GM19463 (cell line): Measurements from ENCODE around the gene CYP3A7.
"Not testable (repeated sequence)": the region's sequence is repeated elsewhere in the genome, so short reads cannot be mapped to it uniquely, and the experiment has no call there.

Experiments used
- ATAC-seq: cut with Tn5 transposase; IDR thresholded peaks from one replicate; pipeline ENCODE4 v1.9.1; 2021; ENCODE audit warnings: mild to moderate bottlenecking, moderate library complexity; ENCODE audit not compliant: unreplicated experiment

CYP3A7 gene

DNA sequence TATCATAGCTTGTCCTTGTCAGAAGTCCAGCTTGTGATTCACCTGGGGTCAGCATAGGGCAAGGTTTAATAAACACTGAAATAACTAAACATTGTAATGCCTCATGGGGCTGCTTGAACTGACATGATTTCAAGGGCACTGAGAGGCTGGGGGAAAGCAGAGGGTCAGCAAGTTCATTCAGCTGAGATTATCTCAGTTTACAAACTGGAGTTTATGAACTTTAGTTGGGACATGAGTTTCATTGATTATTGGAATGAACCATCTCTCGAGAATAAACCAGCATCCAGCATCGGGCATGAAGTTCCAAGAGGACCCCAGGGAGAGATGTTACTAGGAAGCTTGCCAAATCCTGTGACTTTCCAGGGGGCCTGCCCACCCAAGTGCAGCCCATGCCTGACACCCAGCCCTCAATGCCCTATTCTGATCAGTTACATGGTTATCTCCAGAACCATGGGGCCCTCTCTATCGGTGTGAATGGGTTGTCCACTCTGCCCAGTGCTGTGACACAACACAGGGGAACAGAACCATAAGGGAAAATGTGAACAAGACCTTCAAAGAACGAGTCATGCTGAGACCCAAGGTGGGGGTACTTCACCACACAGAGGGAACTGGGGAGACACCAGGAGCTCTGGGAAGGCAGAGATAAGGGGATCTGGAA lies 7.9 kb upstream of the CYP3A7 start:
- ATAC-seq = no peak

GRCh38 chr7:99741441-99741795 lies 6.4 kb upstream of the CYP3A7 start:
- ATAC-seq = no peak

GRCh38 chr7:99740573-99741440 lies 5.8 kb upstream of the CYP3A7 start:
- no peak for ATAC-seq

- ATAC-seq = no peak
These were observed 4.9 kb upstream of the CYP3A7 start for GRCh38 chr7:99739699-99740572.

- ATAC-seq = no peak
These were observed 2.7 kb upstream of the CYP3A7 start for GRCh38 chr7:99737726-99738125.

DNA sequence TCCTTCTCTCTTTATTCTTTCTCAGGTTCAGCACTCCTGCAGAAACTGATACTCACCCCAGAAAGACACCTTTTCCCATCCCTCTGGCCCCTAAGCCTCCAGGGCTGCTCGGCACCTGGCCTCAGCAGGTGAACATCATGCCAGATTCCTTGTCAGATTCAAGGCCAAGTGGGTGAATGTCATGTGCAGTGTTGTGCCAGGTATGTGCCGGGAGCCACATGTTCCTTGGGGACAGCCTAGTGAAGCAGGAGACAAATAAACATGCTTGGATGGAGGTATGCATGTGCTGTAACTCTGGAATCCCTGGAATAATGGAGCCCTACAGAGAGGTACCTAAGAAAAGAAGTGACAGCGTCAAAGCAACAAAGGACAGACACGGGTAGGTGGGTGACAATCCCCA lies 1.7 kb upstream of the CYP3A7 start:
- not testable (repeated sequence) for ATAC-seq

GRCh38 chr7:99733448-99733847 lies 1.5 kb downstream of the CYP3A7 start:
- no peak for ATAC-seq

- no peak for ATAC-seq
These were observed 2.0 kb downstream of the CYP3A7 start for GRCh38 chr7:99733003-99733402.

GRCh38 chr7:99731638-99732374 lies 3.2 kb downstream of the CYP3A7 start:
- no peak for ATAC-seq

DNA sequence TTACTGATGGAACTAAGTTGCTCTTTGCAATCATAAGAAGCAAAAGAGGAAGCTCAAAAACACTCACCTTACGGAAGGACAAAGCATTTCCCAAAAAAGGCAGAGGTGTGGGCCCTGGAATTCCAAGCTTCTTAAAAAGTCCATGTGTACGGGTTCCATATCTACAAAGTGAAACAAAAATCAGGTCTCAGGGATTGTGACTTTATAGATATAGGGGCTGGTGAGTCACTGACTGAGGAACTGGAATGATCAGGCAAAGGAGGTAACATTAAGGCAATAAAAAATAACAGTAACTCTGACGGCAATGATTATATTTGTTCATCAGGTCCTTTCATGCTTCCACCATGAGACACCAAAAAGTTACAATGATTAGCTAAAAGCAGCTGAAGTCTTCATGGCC lies 4.0 kb downstream of the CYP3A7 start:
- no peak for ATAC-seq

DNA sequence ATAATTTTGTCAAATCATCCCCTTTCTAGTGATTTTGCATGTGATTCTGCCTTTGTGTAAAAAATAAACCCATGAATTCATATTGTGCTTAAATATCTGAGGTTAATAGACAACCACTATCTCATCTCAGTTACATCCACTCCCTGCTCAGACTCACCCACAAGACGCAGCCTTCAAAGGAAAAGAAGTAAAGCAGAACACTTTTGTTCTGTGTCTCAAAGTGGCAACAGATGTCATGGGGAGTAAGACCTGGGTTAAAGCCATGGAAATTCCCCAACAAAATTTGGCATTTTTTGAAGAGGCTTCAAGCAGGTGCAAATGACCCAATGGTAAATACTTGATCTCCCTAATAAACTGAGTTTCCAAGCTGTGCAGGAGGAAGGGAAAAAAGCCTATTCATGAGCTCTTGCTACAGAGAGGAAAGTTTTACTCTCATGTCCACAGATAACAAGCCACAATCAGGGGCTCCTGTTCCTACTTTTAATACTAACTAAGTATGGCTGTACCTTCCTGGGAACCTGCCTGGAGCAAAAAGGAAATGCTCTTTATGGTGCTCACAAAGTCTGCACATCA lies 4.7 kb downstream of the CYP3A7 start:
- ATAC-seq = no peak

- no peak for ATAC-seq
These were observed 5.3 kb downstream of the CYP3A7 start for GRCh38 chr7:99729486-99730237.

GRCh38 chr7:99728615-99729014 lies 6.4 kb downstream of the CYP3A7 start:
- no peak for ATAC-seq

DNA sequence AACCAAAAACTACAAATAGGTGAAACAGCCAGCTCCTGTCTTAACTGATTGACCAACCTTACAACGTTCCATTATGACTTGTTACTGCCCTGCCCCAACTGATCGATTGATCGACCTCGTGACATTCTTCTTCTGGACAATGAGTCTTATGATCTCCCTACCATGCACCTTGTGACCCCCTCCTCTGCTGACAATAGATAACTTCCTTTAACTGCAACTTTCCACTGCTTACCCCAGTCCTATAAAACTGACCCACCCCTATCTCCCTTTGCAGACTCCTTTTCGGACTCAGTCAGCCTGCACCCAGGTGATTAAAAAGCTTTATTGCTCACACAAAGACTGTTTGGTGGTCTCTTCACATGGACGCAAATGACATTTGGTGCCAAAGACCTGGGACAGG lies 11.8 kb downstream of the CYP3A7 start:
- not testable (repeated sequence) for ATAC-seq

DNA sequence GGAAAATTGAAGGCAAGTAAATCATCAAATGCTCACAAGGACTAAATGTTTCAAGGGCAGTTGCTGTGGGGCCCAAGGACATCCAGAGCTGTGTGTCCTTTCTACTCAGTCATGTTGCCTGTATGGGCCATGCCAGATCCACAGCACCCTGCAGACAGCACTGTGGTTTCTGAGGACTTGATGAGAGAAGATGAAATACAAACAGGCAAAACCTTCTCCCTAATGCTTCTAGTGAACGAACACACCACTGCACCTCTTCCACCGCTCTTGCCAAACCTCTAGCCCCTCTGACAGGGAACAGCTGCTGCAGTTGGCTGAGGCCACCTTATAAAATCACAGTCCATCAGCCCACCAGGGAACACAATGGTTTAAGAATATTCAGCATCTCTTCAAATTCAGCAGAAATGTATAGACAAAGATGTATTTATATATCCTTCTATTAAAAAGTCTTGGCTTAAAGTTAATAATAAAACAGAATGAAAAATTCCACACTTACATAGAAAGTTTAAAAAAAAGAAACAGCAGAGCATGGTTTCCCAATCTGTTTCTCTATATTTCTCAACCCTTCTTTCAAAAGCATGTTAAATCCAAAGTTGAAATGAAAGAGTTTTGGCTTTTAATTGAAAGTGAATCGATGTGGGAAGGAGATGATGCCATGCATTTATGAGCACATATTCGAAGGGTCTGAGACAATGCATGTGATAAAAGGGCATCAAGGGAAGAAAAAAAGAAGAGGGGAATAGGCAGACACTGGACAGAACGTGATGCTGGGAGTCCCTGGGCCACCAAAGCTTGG lies 14.0 kb downstream of the CYP3A7 start:
- no peak for ATAC-seq

GRCh38 chr7:99719996-99720769 lies 14.8 kb downstream of the CYP3A7 start:
- ATAC-seq = no peak

DNA sequence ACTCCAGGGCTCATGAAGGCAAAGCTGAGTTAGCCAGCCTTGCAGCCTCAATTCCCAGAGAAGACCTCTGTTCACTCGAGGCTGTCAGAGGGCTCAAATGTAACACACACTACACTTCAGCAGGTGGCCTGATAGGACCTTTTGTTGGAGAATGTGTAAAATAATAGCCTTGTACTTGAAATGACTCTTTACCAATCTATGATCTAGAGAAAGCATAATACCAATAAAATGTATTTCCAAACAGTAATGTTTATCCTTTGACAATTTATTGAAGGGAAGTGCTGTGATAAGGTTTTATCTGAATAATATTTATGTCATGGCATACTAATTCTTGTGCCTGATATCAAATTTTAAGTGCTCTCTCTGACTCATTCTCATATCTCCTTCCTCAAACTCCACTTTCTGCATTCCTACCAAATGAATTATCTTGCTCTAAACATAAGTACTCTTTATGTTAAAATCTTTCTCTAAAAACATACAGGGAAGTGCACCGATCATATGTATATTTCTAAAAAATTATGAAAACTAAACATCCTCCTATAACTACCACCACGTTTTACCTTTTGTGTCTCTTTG lies 20.9 kb downstream of the CYP3A7 start:
- no peak for ATAC-seq
